GM13977 (cell line): ENCODE measurements around the gene ARHGAP15.

Experiments used
- DNase-seq: peaks from one replicate; pipeline ENCODE4 v3.0.0; 2012; ENCODE audit warnings: low spot score
- in situ Hi-C: fragments of 300-500 bp; cut with MboI; formaldehyde crosslinking; loops from one replicate; pipeline ENCODE4 v1.12.0; 2022; ENCODE audit warnings: low sequenced_read_pairs, low pct_unique_long_range_greater_than_20kb, mixed read lengths, inconsistent platforms; ENCODE audit not compliant: unreplicated experiment
- TF ChIP-seq, protein P1 (sequence below): IDR thresholded peaks from 2 replicates; pipeline ENCODE4 v1.5.1; 2012; ENCODE audit warnings: mild to moderate bottlenecking, control low read depth; ENCODE audit not compliant: insufficient read depth; ENCODE audit errors: extremely low read depth, missing control alignments

The ARHGAP15 gene

DNA sequence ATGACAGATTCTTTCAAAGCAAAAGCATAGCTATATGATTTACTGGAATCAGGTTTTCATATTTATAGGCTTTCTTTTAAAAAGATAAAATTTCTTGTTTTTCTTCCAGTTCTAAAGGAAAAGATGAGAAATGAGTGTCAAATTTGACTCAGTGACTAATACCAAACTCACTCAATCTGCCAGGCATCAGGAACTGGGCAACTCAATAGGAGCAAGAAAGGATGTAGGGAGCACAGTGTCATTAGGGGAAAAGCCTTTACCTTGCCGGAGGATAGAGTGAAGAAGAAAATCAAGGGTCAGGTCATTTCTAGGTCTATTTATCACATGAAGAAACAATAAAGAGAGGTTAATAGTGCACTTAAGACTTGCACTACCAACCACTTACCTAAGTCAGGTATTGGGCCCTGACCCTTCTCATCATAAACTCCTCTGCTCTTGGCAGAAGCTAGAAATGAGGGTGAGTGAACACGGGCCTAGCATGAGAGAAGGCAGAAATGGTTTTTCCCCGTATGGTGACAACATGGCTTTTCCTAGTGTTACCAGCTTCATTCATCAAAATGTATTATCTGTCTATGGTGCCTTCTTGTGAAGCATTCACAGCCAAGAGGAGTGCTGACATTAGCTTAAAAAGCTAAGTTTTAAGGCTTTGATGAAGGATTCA is 151.0 kb downstream of the ARHGAP15 start:
- in situ Hi-C loops, result no loop called here
- no peak for DNase-seq
- TF ChIP-seq, protein P1, sequence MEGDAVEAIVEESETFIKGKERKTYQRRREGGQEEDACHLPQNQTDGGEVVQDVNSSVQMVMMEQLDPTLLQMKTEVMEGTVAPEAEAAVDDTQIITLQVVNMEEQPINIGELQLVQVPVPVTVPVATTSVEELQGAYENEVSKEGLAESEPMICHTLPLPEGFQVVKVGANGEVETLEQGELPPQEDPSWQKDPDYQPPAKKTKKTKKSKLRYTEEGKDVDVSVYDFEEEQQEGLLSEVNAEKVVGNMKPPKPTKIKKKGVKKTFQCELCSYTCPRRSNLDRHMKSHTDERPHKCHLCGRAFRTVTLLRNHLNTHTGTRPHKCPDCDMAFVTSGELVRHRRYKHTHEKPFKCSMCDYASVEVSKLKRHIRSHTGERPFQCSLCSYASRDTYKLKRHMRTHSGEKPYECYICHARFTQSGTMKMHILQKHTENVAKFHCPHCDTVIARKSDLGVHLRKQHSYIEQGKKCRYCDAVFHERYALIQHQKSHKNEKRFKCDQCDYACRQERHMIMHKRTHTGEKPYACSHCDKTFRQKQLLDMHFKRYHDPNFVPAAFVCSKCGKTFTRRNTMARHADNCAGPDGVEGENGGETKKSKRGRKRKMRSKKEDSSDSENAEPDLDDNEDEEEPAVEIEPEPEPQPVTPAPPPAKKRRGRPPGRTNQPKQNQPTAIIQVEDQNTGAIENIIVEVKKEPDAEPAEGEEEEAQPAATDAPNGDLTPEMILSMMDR, result no peak

DNA sequence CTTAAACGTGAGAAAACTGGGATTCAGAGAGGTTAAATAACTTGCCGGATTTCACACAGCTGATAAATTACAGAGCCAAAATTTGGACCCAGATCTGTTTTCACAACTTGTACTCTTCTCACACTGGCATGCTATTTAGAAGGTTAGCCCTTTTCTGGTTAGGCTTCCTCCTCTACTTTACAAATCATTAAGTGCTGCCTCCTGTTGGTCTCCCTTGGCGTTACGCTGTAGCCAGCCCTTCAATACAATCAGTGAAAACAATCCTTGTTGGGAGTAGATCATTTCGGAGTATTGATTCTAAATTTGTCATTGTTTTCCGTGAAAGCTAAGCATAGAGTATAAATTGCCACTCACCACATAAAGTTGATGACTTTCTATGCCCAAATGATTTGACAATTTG is 153.5 kb downstream of the ARHGAP15 start:
- in situ Hi-C loops, result no loop called here
- no peak for DNase-seq
- TF ChIP-seq, protein P1, result peak; percentile 28

DNA sequence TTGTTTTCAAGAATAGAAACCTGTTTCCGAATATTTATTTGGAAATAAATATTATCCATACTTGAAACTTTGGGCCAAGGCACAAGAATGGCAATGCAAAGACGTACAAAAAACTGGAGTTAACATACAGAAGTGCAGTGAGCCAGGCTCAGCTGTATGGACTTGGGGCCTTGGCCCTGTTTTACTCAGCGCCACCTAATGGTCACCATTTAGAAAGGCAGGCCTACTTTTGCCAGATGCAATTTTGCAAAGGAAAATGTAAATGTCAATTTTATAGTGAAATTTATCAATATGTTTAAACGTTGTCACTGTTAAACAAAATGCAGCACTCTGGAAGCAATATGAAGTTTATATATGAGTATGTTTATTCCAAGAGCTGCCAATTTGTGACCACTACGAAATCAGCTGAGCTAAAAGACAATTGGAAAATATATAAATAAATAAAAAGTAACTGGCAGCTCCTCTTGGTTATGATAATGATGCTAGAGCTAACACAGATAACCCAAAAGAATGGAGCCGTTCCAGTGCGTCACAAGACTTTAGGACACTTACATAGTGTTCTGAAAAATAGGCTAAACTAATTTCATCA is 155.0 kb downstream of the ARHGAP15 start:
- TF ChIP-seq, protein P1, result peak; percentile 69
- in situ Hi-C loops, result no loop called here
- DNase-seq, result no peak

DNA sequence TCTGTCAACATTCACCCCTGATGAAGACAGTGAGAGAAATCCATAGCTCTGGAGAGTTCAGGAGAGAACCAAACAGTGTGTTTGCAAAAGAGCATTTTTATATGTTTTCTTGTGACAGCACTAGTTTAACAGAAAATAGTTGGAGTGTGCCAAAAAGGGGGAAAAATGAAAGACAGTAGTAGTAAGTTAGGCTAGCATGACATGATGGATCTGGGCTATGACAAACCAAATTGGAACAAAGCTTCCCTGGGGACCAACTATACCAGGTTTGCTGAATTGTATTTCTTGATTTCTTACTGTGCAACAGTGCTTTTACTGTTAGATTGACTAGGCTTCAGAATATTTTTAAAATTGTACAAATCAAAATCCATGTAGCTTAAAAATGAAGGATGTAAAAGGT is 159.8 kb downstream of the ARHGAP15 start:
- in situ Hi-C loops, result no loop called here
- TF ChIP-seq, protein P1, result no peak

DNA sequence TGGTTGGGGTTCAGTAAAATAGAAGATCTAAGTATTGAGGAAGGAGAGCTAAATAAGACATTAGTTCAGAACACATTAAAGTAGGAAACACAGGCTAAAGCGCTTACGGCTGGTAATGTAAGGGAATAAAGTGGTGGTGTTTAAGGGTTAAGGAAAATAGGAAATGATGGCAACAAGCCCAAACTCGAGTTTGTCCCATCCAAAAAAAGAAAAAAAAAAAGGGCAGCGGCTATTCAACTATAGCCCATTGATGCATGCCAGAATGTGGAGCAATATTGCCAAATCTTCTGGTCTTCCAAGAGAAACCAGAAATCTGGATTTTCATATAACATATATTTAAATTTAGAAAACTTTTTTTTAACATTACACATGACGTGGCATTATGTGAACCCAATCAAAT is 161.0 kb downstream of the ARHGAP15 start:
- TF ChIP-seq, protein P1, result no peak
- in situ Hi-C loops, result no loop called here

More for the DNA sequence above, 159.8 kb downstream of the ARHGAP15 start:
- DNase-seq, result no peak

DNA sequence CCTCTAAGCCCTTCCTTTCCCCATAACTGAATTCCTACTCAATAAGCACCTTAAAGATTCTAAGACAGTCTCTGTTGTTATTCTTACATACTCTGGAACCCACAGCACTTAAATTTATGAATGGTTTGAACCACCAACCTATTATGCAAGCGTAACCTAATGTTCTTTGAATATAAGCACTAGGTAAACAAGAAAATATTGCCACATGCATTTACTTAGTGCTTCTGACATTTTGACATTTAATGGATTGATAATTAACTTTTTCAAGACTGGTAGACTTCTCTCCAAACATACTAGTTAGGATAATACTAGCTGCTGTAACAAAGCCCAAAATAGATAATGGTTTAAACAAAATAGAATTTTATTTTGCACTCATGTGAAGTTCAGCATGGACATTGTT is 164.8 kb downstream of the ARHGAP15 start:
- DNase-seq, result no peak

More for the DNA sequence above, 161.0 kb downstream of the ARHGAP15 start:
- no peak for DNase-seq

More for the DNA sequence above, 164.8 kb downstream of the ARHGAP15 start:
- TF ChIP-seq, protein P1, result no peak
- in situ Hi-C loops, result no loop called here
